Endometrial microvascular endothelial cells (primary cell): Measurements from ENCODE around the gene MRPL4. TPM values are rescaled to one million over a fixed set of nuclear protein-coding genes. Genes with fewer than 3 reads are reported as not detected.

Experiments
- in situ Hi-C: cut with HindIII; loops from 2 replicates; pipeline ENCODE4 v1.10.0; 2017; ENCODE audit warnings: low sequenced_read_pairs, low pct_unique_long_range_greater_than_20kb; ENCODE audit errors: inconsistent ontology term
- total RNA-seq: library from RNA; depleted of rRNA; stranded (reverse); fragments of >200 nt; gene quantifications from one replicate; pipeline ENCODE4 v1.2.3, GENCODE V29; 2015; ENCODE audit errors: inconsistent ontology term

MRPL4 gene
- total RNA-seq, 1 donor from 2014 or later, result 117 TPM

- in situ Hi-C loops, result no loop called here
These were observed 43.4 kb downstream of the MRPL4 start for GRCh38 chr19:10295305-10295846.

- in situ Hi-C loops, result no loop called here
These were observed 44.0 kb downstream of the MRPL4 start for GRCh38 chr19:10295847-10296591.

- in situ Hi-C loops, result no loop called here
These were observed 47.8 kb downstream of the MRPL4 start for GRCh38 chr19:10299545-10300458.

GRCh38 chr19:10305139-10305806, 53.3 kb downstream of the MRPL4 start:
- in situ Hi-C loops, result no loop called here

GRCh38 chr19:10306327-10306726, 54.3 kb downstream of the MRPL4 start:
- in situ Hi-C loops, result no loop called here

- in situ Hi-C loops, result no loop called here
These were observed 57.4 kb downstream of the MRPL4 start, which contains the start of gene ZGLP1 for GRCh38 chr19:10309423-10309822. TSS of gene ZGLP1 (minus strand) at chr19:10309815.

Other genes starting within 250 kb of the MRPL4 start
- gene COL5A3, start 241.7 kb upstream of the MRPL4 start, total RNA-seq, result 0.28 TPM
- gene RDH8, start 238.7 kb upstream of the MRPL4 start, total RNA-seq, result not detected
- gene SHFL, start 165.9 kb upstream of the MRPL4 start, total RNA-seq, result 22.1 TPM
- 0.09 TPM for gene ANGPTL6, start 149.5 kb upstream of the MRPL4 start, total RNA-seq
- gene PPAN, start 145.9 kb upstream of the MRPL4 start, total RNA-seq, result 55.2 TPM
- gene P2RY11, start 140.5 kb upstream of the MRPL4 start, total RNA-seq, result not detected
- gene EIF3G, start 132.3 kb upstream of the MRPL4 start, total RNA-seq, result 277 TPM
- 134 TPM for gene DNMT1, start 57.3 kb upstream of the MRPL4 start, total RNA-seq
- 1.7 TPM for gene S1PR2, start 20.9 kb upstream of the MRPL4 start, total RNA-seq
- 87.4 TPM for gene ICAM1, start 18.9 kb downstream of the MRPL4 start, total RNA-seq
- gene ICAM4, start 34.7 kb downstream of the MRPL4 start, total RNA-seq, result 2.1 TPM
- not detected for gene ICAM5, start 37.7 kb downstream of the MRPL4 start, total RNA-seq
- under 0.01 TPM for gene ZGLP1, start 57.6 kb downstream of the MRPL4 start, total RNA-seq
- 52.8 TPM for gene FDX2, start 63.8 kb downstream of the MRPL4 start, total RNA-seq
- 28.1 TPM for gene RAVER1, start 81.3 kb downstream of the MRPL4 start, total RNA-seq
- 11.8 TPM for gene ICAM3, start 87.4 kb downstream of the MRPL4 start, total RNA-seq
- 169 TPM for gene TYK2, start 128.4 kb downstream of the MRPL4 start, total RNA-seq
- gene CDC37, start 151.3 kb downstream of the MRPL4 start, total RNA-seq, result 344 TPM
- 6.6 TPM for gene PDE4A, start 168.3 kb downstream of the MRPL4 start, total RNA-seq